Measurements from ENCODE around the gene CDKN1C.

- TF ChIP-seq CTCF (IDR thresholded peaks at IDR 0.05) (no peak), POLR2AphosphoS5 (IDR thresholded peaks at IDR 0.05) (no peak)
Measured at GRCh38 chr11:2931771-2932738, 46.5 kb upstream of the CDKN1C start.
